ENCODE measurements around the gene HOXD8.

HOXD8 gene

DNA sequence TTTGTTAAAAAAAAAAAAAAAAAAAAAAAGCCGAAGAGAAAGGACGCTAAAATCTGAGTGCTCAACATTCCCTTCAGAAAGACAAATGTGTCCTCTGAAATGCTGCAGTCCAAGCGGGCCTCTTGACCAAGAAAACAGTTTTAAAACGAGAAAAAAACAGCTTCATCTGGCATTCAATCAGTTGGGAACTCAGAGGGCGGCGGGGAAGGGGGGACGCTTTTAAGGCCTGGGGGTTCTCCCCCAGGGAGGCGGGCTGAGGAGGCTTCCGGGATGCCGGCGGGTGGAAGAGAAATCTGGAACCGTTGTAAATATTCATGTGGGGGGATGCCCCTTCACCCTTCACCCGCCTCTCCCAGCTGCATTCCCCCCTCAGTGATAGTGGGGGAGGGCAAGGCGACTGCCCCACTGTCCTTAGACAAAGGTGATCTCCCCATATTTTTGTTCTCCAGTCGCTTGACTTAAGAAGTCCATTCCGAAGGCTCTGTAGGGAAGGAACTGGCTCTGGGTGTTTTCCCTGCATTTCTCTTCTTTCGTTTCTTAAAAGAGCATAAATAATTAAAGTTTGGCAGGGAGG is 25.7 kb upstream of the HOXD8 start:
- no peak for DNase-seq

DNA sequence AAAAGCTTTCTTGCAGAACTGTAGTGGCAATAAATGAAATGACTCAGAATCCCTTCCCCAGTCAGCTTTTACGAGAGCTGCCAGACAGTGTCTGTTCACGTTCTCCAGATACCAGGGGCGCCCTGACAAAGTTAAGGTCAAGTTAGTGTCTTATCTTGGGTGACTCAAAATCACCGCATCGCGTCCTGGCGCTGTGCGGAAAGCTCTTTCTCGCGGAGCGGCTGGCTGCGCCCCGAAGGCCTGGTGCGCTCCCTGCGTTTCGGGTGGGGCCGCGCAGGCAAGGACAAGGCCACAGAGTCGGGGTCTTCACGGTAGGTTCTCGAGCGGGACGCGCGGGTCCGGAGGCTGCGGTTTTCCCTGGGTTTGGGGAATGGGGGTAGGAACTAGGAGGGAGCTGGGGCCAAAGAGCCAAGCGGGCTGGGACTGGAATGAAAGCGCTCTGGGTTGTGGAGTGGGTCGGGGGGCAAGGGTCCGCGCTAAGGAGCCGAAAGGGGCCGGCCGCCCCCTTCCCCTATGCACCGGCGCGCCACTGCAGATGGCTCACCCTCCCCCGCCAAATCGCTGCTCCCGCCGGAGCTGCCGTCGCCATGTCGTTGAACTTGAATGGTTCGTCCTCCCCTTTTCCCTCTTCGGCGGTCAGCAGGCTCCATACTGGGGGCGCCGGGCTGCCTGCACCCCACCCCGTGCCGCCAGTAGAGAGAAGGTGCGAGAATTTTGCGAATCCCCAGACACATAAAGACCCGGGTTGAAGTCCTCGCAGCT is 25.0 kb upstream of the HOXD8 start:
- no peak for DNase-seq

DNA sequence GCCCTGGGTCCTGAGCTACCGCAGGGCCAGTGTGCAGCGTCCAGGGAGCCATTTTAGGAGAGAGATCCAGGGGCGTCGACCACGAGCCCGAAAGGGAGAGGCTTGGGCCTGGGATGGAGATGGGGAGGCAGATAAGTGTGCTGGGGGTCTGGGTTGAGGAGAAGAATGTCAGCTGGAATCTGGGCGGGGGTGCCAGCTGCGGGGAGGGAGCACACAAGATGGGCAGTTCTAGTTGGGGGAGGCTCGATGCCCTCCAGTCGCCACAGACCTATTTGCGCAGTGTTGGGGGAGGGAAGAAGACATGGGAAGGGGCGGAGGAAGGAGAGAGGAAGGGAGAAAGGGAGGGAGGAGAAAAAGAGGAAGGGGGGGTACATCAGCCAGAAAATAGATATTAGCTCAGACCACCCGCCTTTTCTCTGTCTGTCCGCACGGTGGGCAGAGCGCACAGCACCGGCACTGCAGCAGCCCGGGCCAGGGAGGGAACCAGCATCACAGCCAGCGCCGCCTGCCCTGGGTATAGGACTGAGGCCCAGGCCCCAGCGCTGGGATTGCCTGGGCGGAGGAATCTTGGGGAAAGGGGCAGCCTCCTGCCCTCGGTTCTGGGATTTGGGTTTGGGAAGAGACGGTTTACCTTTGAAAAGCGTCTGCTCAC is 24.3 kb upstream of the HOXD8 start:
- DNase-seq, result no peak

GRCh38 chr2:176105730-176106580 is 23.6 kb upstream of the HOXD8 start:
- DNase-seq, result no peak

- DNase-seq, result no peak
Observed at GRCh38 chr2:176106581-176107539, 22.6 kb upstream of the HOXD8 start, which contains the start of gene HOXD11. Gene HOXD11, plus strand, starts transcription at chr2:176107280. Its CDS starts 76 bp downstream, at chr2:176107356.

DNA sequence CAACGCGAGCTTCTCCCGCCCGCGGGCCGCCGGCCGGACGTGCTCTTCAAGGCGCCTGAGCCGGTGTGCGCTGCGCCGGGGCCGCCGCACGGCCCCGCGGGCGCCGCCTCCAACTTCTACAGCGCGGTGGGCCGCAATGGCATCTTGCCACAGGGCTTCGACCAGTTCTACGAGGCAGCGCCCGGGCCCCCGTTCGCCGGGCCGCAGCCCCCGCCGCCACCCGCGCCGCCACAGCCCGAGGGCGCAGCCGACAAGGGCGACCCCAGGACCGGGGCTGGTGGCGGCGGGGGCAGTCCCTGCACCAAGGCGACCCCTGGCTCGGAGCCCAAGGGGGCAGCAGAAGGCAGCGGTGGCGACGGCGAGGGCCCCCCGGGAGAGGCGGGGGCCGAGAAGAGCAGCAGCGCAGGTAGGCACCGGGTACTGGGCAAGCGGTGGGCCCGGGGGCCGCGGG is 21.7 kb upstream of the HOXD8 start:
- no peak for DNase-seq

- DNase-seq, result no peak
Observed at GRCh38 chr2:176109192-176109901, 20.2 kb upstream of the HOXD8 start.

DNA sequence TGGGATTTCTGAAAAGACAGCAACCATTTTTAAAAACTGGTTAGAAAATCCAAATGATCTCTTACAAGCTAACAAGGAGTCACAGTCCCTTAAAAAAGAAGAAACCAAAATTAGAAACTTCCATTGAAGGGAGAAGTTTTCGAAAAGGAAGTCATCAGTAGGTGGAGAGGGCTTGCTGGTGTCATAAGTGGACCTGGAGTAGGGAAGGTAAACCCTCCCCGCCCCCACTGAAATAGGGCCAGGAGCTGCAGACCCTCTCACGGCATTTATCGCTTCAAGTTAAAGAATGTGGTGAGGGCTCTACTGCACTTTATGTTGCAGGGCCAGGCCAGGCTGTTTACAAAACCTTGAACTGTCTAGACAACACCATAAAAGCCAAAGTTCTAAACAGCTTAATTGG is 19.6 kb upstream of the HOXD8 start:
- no peak for DNase-seq

GRCh38 chr2:176110415-176111308 is 18.8 kb upstream of the HOXD8 start:
- no peak for DNase-seq

DNA sequence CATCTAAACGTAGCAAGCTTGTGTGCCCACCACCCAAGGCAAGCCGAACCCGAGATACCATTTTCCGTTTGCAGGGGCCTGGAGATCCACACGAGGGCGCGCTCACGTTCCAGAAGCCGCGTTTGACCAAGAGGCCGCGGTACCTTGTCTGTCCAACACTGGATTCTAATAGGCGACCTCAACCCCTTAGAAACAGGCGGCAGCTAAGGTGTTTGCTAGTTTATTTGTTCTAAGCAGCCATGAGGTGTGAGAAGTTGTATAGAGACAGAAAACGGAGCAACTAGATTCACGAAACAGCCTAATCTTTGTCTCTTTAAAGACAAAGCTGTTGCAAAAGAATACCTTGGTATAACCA is 18.2 kb upstream of the HOXD8 start:
- DNase-seq, result no peak

DNA sequence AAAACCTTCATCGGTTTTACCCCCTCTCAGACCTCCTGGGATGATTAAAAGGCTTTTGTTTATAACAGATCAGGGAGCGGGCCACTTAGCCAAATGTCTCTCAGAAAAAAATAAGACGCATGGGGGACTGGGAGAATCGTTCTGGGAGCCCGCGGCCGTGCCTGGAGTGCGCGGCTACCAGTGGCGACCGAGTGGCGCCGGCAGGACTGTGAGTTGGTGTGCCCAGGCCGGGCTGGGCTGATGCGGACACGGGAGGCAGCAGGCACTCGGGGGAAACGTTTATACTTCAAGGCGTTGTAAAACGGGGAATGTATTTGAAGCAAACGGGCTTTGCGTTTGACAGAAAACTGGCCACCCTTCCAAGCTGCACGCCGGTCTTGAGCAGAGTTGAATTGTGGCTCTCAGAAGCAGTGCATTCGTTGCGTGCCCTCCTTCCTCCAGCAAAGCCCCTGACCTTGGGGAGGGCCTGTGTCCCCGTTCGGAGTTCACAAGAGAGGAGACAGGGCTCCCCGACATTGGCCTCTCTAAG is 17.6 kb upstream of the HOXD8 start:
- DNase-seq, result no peak

- DNase-seq, result no peak
Observed at GRCh38 chr2:176112375-176113302, 16.9 kb upstream of the HOXD8 start.

DNA sequence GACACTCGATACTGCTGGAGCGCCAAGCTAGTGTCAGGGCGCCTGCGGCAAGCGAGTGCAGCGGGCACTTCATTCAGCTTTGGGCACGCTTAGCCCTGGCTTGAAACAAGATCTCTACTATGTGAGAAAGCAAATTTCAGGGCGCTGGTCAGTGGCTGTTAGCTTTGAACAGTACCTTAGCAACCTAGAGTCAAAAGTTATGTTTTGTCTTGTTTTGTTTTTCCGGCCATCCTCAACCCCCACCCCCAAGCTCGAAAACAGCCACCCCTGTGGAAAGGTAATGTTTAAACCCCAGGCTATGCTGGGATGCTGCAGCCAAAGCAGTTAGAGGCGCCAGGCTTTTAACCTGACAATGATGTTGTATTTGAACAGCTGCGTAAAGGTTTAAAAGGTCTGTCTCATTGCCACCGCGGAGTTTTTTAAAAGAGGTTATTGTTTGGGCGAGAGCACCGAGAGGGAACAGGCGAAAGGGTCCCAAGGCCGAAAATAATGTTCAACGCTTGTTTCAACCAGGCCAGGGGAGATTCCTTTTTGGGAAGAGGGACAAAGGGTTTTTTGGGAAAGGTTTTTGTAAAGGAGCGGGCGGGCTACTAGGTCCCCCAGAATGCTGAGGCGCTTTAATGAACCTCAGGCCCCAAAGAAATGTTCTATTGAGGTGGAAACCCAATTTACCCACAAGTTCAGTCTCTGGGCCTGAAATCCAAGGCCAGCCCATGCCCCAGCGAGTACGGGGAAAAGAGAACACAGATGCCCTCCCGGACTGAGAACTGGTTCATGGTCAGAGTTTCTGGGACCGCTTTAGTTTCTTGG is 15.2 kb upstream of the HOXD8 start:
- DNase-seq, result no peak

DNA sequence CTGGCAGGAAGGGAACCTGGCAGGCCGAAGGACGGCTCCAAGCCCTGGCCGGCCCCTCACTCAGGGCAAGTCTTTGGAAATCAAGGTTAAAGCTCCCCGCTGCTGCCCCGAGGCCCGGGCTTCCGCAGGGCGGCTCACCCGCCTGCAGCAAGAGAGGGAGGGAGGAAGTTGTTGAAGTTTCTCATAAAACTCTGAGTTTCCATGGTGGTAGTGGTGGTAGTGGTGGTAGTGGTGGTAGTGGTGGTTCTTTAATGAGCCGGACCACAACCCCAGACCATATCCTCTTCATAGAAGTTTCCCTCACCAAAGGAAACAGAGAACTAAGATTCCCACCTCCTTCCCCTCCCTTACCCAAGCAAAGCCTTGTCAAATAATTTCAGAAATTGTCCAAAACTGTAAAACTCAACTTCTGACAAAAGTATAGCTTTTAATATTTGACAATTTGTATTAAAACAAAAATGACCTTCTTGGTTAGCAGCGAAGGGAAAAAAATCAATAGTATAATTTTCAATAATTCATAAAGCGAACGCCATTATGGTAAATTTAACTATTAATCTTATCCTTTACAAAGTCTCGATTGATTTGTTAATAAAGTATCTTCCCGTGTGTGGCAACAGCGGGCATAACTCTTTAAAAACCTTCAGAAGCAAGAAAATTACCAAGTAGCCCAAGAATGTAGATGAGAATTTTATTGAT is 14.4 kb upstream of the HOXD8 start:
- no peak for DNase-seq

DNA sequence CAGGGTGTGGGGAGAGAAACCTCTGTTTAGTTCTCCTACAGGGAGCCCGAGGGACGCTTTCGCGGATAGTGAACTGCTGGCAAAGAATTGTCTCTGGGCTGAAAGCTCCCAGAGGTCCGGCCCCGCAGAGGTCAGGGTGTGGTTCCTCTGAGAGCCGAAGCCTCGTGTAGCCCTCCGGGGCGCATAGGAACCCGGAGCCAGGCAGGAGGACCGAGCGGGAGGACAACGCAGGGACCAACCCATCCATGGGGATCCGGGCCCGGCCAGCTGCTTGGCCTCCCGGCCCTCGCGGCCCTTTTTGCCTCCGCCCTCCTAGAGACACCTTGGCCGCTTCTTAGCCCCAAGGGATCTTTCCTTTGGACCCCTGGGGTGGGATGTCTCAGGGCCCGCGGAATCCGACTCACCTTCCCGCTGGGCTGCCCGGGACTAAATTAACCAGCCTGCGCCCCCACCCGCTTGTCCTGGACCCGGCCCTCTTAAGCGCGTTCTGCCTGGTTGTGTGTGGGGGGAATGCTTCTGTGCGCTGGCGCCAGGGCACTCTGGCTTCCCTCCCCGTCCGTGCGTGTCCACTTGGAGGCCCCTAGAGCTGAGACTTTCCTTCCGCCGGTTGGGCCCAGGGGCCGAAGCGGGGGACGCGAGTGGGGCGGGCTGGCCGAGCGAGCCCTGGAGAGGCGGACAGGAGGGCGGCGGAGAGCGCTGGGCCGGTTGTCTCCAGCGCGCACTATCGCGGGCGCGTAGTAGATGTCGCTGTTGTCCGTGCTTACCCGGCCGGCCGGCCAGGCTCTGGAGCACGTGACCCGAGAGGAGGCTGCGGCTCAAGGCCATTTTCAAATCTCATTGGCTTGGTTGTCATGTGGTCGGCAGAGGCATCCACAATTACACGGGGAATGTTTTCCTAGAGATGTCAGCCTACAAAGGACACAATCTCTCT is 13.4 kb upstream of the HOXD8 start, which contains the start of gene HOXD10:
TSS of gene HOXD10 (plus strand) at position 896 of the 931 bp plus-strand sequence. CDS start 56 bp downstream, outside the sequence.
- DNase-seq, result no peak

All from activated naive CD4-positive, alpha-beta T cell (primary cell).